H9 (cell line): ENCODE results near the gene AHNAK2. TPM values are rescaled to one million over a fixed set of nuclear protein-coding genes. Genes with fewer than 3 reads are reported as not detected.

ENCODE experiments used
- DNase-seq: peaks from one replicate; pipeline ENCODE4 v3.0.0-alpha.2; 2017
- H2AFZ ChIP-seq: one replicate; pipeline ENCODE4 v1.6.1; 2013; ENCODE audit warnings: mild to moderate bottlenecking, low read length, control low read depth, moderate library complexity
- H2AK5ac ChIP-seq: 2 replicates; pipeline ENCODE4 v1.6.1; 2013; ENCODE audit warnings: low read length, control low read depth, mixed read lengths; ENCODE audit not compliant: insufficient read length
- H2BK120ac ChIP-seq: one replicate; pipeline ENCODE4 v1.6.1; 2013; ENCODE audit warnings: low read depth, mild to moderate bottlenecking, low read length, control low read depth, inconsistent platforms; ENCODE audit not compliant: poor library complexity, severe bottlenecking
- H2BK12ac ChIP-seq: 2 replicates; pipeline ENCODE4 v1.6.1; 2013; ENCODE audit warnings: low read length, control low read depth, mixed read lengths, low read depth; ENCODE audit not compliant: insufficient read length
- H2BK15ac ChIP-seq: 2 replicates; pipeline ENCODE4 v1.6.1; 2013; ENCODE audit warnings: low read depth, low read length, control low read depth
- H2BK20ac ChIP-seq: one replicate; pipeline ENCODE4 v1.6.1; 2013; ENCODE audit warnings: low read depth, mild to moderate bottlenecking, low read length, control low read depth, inconsistent platforms; ENCODE audit not compliant: poor library complexity, severe bottlenecking
- H2BK5ac ChIP-seq: 2 replicates; pipeline ENCODE4 v1.6.1; 2013; ENCODE audit warnings: low read length, control low read depth, mixed read lengths; ENCODE audit not compliant: insufficient read length
- H3K14ac ChIP-seq: 2 replicates; pipeline ENCODE4 v1.6.1; 2013; ENCODE audit warnings: low read length, control low read depth; ENCODE audit not compliant: insufficient read depth
- H3K18ac ChIP-seq: 2 replicates; pipeline ENCODE4 v1.6.1; 2013; ENCODE audit warnings: low read depth, mild to moderate bottlenecking, mixed read lengths, low read length, control low read depth; ENCODE audit not compliant: insufficient read length
- H3K23ac ChIP-seq: 2 replicates; pipeline ENCODE4 v1.6.1; 2013; ENCODE audit warnings: low read length, control low read depth, mixed read lengths, low read depth; ENCODE audit not compliant: insufficient read length
- H3K23me2 ChIP-seq: 2 replicates; pipeline ENCODE4 v1.6.1; 2013; ENCODE audit warnings: low read depth, mild to moderate bottlenecking, mixed read lengths, low read length, control low read depth; ENCODE audit not compliant: insufficient read length, poor library complexity, severe bottlenecking
- H3K27ac ChIP-seq: 2 replicates; pipeline ENCODE4 v1.5.1; 2013; ENCODE audit warnings: low read length, control low read depth, mixed read lengths, low read depth; ENCODE audit not compliant: insufficient read length
- H3K27me3 ChIP-seq: 2 replicates; pipeline ENCODE4 v1.6.1; 2013; ENCODE audit warnings: low read length, control low read depth, inconsistent platforms; ENCODE audit not compliant: insufficient read depth
- H3K4ac ChIP-seq: 2 replicates; pipeline ENCODE4 v1.6.1; 2013; ENCODE audit warnings: low read depth, mild to moderate bottlenecking, control low read depth, inconsistent platforms, low read length, moderate library complexity
- H3K4me1 ChIP-seq: 2 replicates; pipeline ENCODE4 v1.6.1; 2013; ENCODE audit warnings: low read length, control low read depth, inconsistent platforms; ENCODE audit not compliant: insufficient read depth
- H3K4me2 ChIP-seq: 2 replicates; pipeline ENCODE4 v1.6.1; 2013; ENCODE audit warnings: low read length, control low read depth, mixed read lengths; ENCODE audit not compliant: insufficient read length, insufficient read depth
- H3K56ac ChIP-seq: 2 replicates; pipeline ENCODE4 v1.6.1; 2013; ENCODE audit warnings: low read depth, mild to moderate bottlenecking, mixed read lengths, low read length, control low read depth; ENCODE audit not compliant: insufficient read length
- H3K79me1 ChIP-seq: 2 replicates; pipeline ENCODE4 v1.6.1; 2013; ENCODE audit warnings: low read depth, mild to moderate bottlenecking, moderate library complexity, low read length, control low read depth, inconsistent platforms; ENCODE audit not compliant: insufficient read depth, poor library complexity, severe bottlenecking
- H3K79me2 ChIP-seq: 2 replicates; pipeline ENCODE4 v1.6.1; 2013; ENCODE audit warnings: low read length, control low read depth, inconsistent platforms; ENCODE audit not compliant: insufficient read depth
- H3K9ac ChIP-seq: 2 replicates; pipeline ENCODE4 v1.6.1; 2013; ENCODE audit warnings: low read length, control low read depth, mixed read lengths; ENCODE audit not compliant: insufficient read length; ENCODE audit errors: extremely low read depth
- H3K9me3 ChIP-seq: one replicate; pipeline ENCODE4 v1.6.1; 2013; ENCODE audit warnings: low read depth, low read length, inconsistent platforms; ENCODE audit not compliant: control insufficient read depth
- H3T11ph ChIP-seq: one replicate; pipeline ENCODE4 v1.6.1; 2013; ENCODE audit warnings: mild to moderate bottlenecking, low read length, control low read depth, inconsistent platforms
- H4K20me1 ChIP-seq: one replicate; pipeline ENCODE4 v1.6.1; 2013; ENCODE audit not compliant: control insufficient read depth, insufficient read length, insufficient read depth
- H4K5ac ChIP-seq: 2 replicates; pipeline ENCODE4 v1.6.1; 2013; ENCODE audit warnings: low read depth, mild to moderate bottlenecking, mixed read lengths, low read length, control low read depth; ENCODE audit not compliant: insufficient read length
- H4K8ac ChIP-seq: replicated peaks from 2 replicates; pipeline ENCODE4 v1.6.1; 2013; ENCODE audit warnings: low read length, control low read depth, mixed read lengths, low read depth; ENCODE audit not compliant: insufficient read length
- H4K91ac ChIP-seq: 2 replicates; pipeline ENCODE4 v1.6.1; 2013; ENCODE audit warnings: low read depth, mild to moderate bottlenecking, moderate library complexity, mixed read lengths, low read length, control low read depth; ENCODE audit not compliant: insufficient read length
- H3K27ac Mint-ChIP-seq, 3 experiments: 2 replicates in 2 of 3; 3 replicates in 1 of 3; pipeline ENCODE4 v1.8.0; 2020 to 2021; ENCODE audit warnings: mixed read lengths in 3 of 3, mild to moderate bottlenecking in 1 of 3, moderate library complexity in 1 of 3
- H3K27me3 Mint-ChIP-seq: 2 replicates; pipeline ENCODE4 v1.8.0; 2021; ENCODE audit warnings: low read depth, mild to moderate bottlenecking, moderate library complexity, mixed read lengths
- H3K36me3 Mint-ChIP-seq, 3 experiments: 2 replicates in 2 of 3; 3 replicates in 1 of 3; pipeline ENCODE4 v1.8.0; 2020 to 2021; ENCODE audit warnings: low read depth in 3 of 3, mixed read lengths in 3 of 3; ENCODE audit not compliant: insufficient read depth in 1 of 3
- H3K4me1 Mint-ChIP-seq, 2 experiments: 2 replicates each; pipeline ENCODE4 v1.8.0; 2020; ENCODE audit warnings: mixed read lengths in 2 of 2
- H3K4me3 Mint-ChIP-seq, 2 experiments: 2 replicates in 1 of 2; 3 replicates in 1 of 2; pipeline ENCODE4 v1.8.0; 2020 to 2021; ENCODE audit warnings: mild to moderate bottlenecking in 2 of 2, mixed read lengths in 2 of 2, moderate library complexity in 1 of 2
- H3K9me3 Mint-ChIP-seq, 2 experiments: 2 replicates in 1 of 2; 3 replicates in 1 of 2; pipeline ENCODE4 v1.8.0; 2020; ENCODE audit warnings: mild to moderate bottlenecking in 2 of 2, mixed read lengths in 2 of 2, moderate library complexity in 1 of 2
- WGBS: extraction: QIAGEN DNeasy Blood & Tissue Kit; methylation state at CpG from one replicate; pipeline ENCODE4 v1.1.7; 2013; ENCODE audit warnings: missing lambda C conversion rate, low lambda C conversion rate, mixed read lengths; ENCODE audit not compliant: insufficient read length; ENCODE audit errors: extremely low coverage; 5-methylcytosine and 5-hydroxymethylcytosine counted together
- total RNA-seq: library from RNA; stranded (reverse); gene quantifications from 2 replicates; pipeline ENCODE4 v1.2.1, GENCODE V29; 2021
- TF ChIP-seq, protein P1 (sequence below): fragments of 200-600 bp; sonication (generic); conservative IDR thresholded peaks from 3 replicates; pipeline ENCODE4 v1.8.0; 2021; ENCODE audit warnings: antibody characterized with exemption, mild to moderate bottlenecking

AHNAK2 gene
- total RNA-seq, 1 experiment from 2014 or later, result 2.8 TPM

DNA sequence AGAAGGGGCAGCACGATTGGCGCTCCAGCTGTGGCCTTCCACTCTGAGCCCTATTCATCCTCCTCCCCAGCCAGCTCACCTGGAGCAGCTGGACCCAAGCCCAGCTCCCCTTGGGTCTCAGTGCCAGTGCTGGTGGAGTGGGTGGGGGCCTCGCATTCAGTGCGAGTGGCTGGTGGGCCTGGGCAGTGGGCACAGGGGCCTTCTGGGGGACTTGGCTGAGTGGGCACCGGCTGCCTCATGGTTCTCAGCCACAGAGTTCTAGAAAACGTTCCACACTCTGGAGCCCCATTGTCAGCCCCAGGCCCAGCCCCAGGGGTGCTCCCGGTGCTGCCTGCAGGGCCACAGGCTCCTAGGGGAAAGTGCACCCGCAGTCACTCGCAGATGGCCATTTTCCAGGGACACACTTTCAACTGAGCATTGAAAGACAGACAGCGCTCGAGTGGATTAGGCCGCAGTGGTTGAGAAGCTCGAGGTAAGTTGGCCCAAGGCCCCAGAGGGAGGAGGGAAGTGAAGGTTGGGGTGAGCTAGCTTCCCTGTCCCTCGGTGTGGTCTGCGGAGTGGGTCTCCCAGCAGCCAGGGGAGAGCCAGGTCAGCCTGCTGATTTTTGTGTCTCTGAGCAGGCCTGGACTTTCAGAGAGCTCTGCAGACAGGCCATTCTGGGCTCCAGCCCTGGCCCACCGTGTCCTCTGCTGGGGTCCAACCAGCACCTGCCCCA is 11.2 kb upstream of the AHNAK2 start:
- Histone ChIP-seq H2BK12ac (no peak overlapping the region), H3K14ac (no peak overlapping the region), H3T11ph (no peak overlapping the region), H2AK5ac (no peak overlapping the region), H4K5ac (no peak overlapping the region), H3K9me3 (no peaks in the 10 kb centered on the region), H3K27ac (no peak overlapping the region), H3K4ac (no peak overlapping the region), H3K56ac (no peak overlapping the region), H3K23me2 (peaks cover 3% of the 10 kb centered on the region), H3K9ac (no peak overlapping the region), H4K91ac (no peak overlapping the region), H2AFZ (no peak overlapping the region), H3K4me1 (no peaks in the 10 kb centered on the region), H3K79me2 (no peaks in the 10 kb centered on the region), H3K79me1 (no peaks in the 10 kb centered on the region), H3K18ac (no peak overlapping the region), H3K4me2 (no peak overlapping the region), H4K8ac (no peak overlapping the region), H3K23ac (no peak overlapping the region), H3K27me3 (0 out of 2 replicates have a peak, but pooled peaks cover 2% of the 10 kb centered on the region), H2BK120ac (no peak overlapping the region), H2BK5ac (no peak overlapping the region), H2BK15ac (no peak overlapping the region), H4K20me1 (no peaks in the 10 kb centered on the region), H2BK20ac (no peak overlapping the region)
- Mint-ChIP-seq H3K9me3 (peaks cover 0 to 3% of the 10 kb centered on the region in 2 experiments; a peak in 2 of 5 replicates), H3K4me1 (peaks cover under 1 to 2% of the 10 kb centered on the region in 2 experiments; a peak in 2 of 4 replicates), H3K4me3 (no peak overlapping the region), H3K27me3 (no peaks in the 10 kb centered on the region), H3K27ac (no peak overlapping the region), H3K36me3 (peaks cover 4 to 16% (median 5%) of the 10 kb centered on the region in 3 experiments; a peak in 6 of 7 replicates)
- WGBS, result no CpG with 5 or more reads among the region's 16 CpGs
- TF ChIP-seq, protein P1, sequence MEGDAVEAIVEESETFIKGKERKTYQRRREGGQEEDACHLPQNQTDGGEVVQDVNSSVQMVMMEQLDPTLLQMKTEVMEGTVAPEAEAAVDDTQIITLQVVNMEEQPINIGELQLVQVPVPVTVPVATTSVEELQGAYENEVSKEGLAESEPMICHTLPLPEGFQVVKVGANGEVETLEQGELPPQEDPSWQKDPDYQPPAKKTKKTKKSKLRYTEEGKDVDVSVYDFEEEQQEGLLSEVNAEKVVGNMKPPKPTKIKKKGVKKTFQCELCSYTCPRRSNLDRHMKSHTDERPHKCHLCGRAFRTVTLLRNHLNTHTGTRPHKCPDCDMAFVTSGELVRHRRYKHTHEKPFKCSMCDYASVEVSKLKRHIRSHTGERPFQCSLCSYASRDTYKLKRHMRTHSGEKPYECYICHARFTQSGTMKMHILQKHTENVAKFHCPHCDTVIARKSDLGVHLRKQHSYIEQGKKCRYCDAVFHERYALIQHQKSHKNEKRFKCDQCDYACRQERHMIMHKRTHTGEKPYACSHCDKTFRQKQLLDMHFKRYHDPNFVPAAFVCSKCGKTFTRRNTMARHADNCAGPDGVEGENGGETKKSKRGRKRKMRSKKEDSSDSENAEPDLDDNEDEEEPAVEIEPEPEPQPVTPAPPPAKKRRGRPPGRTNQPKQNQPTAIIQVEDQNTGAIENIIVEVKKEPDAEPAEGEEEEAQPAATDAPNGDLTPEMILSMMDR, result no peak
- DNase-seq, result no peak
